ENCODE measurements around the gene CHID1. TPM values are rescaled to one million over a fixed set of nuclear protein-coding genes. Genes with fewer than 3 reads are reported as not detected.

The CHID1 gene
- polyA plus RNA-seq, 3 donors = 103 to 117 (median 110) TPM

DNA sequence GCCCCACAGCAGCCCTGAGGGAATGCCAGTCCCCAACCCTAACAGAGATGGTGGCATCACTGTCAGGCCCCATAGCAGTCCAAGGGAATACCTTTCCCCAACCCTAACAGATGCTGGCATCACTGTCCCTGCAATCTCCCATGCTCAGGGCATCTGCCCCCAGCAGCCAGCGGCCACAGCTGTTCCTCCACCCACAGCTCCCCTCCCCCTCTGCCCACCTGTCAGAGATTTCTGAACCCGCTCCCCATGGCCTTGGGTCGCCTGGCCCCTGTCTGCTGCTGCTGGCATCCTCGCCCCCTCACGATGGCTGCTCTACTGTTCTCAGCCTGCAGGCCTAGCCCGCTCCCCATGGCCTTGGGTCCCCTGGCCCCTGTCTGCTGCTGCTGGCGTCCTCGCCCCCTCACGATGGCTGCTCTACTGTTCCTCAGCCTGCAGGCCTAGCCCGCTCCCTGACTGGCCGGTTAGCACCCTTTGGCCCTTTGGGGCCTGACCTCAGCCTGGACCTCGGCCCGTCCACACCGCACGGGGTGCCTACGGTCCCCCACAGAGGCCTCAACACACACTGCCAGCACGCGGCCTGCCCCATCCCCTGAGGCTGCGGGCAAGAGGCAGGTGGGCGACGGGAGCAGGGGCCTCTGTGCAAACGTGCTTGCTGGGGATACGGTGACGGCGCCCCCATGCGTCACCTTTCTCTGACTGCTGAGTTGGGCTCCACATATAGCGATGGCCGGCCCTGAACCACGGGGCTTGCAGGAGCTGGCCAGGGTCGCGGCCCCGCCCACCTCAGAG lies 20.7 kb downstream of the CHID1 start:
- no peak for DNase-seq (ENCODE audit: low read depth in 3 of 3, low spot score in 2 of 3)

DNA sequence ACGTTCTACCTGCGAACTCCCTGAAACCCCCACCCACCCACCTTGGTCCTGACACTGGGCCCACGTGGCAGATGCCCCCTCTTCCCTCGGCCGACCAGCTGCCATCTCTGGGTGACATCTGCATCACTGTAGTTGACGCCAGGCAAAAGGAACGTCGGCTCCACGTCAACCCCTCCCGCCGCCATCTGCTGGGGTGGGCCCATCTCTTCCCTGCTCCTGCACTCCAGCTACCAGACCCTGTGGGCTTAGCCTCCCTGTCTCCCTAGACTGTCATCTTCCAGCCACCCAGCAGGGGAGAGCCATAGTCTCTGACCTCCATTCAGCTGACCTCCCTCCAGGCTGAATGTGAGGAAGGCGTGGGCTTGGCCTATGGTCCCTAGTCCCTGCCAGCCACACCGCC lies 21.4 kb downstream of the CHID1 start:
- DNase-seq (ENCODE audit: low read depth in 3 of 3, low spot score in 2 of 3) = no peak

DNA sequence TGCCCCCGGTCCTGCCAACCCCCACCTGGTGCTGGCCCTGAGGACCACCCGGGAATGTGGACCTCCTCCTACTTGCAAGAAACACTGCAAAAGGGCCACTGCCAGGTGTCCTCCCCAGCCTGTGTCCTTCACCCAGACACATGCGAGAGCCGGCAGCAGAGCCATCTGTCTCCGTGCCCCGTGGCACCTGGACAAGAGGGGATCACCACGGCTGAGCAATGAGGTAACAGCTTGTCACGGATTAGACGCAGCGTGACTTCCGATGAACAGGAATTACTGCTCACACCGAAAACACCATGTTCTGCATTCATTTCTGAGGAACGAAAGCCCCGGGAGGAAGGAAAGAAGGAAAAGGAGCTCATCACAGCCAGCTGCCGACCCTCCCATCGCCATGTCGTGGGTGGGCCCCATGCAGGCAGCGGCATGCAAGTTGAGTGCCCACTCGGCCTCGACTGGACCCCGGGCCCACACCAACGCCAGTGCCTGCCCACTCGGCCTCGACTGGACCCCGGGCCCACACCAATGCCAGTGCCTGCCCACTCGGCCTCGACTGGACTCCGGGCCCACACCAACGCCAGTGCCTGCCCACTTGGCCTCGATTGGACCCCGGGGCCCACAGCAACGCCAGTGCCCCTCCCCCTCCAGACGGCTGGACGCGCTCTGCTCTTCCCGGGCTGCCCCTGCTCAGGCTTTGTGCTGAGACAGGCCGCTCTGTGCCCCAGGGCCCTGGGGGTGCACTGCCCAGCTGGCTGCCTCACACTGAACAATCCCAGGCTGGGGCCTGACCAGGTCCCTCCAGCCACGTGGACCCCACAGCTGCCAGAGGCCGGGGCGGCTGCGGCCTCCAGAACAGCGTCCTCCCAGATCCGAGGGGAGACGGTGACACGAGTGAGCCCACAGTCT lies 22.0 kb downstream of the CHID1 start:
- no peak for DNase-seq (ENCODE audit: low read depth in 3 of 3, low spot score in 2 of 3)

DNA sequence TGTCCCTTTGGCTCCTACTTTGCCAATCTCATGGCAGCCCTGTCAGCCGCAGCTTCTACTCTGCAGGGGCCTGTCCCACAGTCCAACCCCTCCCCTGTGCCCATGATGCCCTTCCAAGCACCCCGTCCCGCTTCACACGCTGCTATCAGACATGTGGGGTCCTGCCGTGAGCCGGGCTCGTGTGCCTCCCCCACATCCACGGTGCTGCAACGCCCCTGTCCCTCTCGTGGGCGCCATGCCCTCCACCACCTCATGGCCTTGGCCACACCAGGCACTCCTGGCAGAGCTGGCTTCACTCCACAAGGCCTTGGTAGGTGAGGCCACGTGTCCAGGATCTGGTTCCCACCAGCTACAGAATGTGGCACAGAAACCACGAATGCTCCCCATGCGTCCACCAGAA lies 23.0 kb downstream of the CHID1 start:
- DNase-seq (ENCODE audit: low read depth in 3 of 3, low spot score in 2 of 3) = no peak

DNA sequence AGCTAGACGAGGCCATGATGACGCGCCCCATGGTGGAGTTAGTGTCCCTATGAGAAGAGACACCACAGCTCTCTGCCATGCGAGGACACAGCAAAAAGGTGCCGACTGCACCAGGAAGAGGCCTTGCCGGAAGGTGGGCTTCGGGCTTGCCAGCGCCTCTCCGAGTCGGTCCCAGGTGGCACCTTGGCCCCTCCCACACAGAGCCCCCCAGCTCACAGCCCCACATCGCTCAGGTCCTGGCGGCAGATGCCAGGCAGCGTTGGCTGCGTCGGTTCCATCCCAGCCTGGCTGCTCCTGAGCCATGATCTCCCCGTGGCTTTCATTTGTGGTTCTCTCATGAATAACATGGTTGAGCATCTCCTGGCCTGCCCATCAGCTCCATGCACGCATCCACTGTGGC lies 24.0 kb downstream of the CHID1 start:
- no peak for DNase-seq (ENCODE audit: low read depth in 3 of 3, low spot score in 2 of 3)

DNA sequence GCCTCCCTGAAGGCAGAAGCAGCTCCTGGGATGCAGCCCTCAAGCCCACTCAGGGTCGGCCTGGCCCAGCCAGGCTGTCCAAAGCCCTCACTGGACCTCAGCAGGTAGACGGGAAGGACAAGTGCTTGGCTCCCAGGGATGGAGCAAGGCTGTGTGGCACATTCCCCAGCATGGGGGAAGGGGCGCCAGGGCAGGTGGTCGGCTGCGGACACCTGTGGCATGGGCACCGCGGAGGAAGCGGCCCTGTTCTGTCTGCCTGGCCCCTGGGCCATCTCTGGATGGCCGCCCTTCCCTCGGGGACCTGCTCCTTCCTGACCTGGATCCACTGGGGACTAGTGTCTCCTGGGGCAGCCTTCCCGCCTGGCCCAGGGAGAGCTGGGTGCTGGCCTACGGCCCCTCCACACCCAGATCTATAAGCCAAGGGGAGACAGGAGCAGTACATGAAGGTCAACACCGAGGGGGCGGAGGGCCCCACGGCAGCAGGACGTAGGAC lies 26.0 kb downstream of the CHID1 start:
- DNase-seq (ENCODE audit: low read depth in 3 of 3, low spot score in 2 of 3) = no peak

DNA sequence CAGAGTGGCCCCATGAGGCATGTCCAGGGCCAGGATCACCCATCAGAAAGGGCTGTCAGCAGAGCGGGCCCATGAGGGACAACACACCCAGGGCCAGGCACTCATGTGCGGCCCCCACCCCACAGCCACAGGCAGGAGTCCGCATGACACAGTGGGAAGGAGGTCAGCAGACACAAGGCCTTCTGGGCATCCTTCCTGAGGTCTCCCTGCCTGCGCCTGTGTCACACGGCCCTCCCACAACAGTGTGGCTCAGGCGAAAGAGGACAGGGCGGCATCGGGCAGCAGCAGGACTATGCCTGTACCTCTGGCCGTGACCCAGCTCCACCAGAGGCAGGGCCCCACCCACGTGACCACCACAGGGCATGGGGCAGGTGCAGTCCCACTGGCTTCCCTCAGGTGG lies 27.1 kb downstream of the CHID1 start:
- no peak for DNase-seq (ENCODE audit: low read depth in 3 of 3, low spot score in 2 of 3)

DNA sequence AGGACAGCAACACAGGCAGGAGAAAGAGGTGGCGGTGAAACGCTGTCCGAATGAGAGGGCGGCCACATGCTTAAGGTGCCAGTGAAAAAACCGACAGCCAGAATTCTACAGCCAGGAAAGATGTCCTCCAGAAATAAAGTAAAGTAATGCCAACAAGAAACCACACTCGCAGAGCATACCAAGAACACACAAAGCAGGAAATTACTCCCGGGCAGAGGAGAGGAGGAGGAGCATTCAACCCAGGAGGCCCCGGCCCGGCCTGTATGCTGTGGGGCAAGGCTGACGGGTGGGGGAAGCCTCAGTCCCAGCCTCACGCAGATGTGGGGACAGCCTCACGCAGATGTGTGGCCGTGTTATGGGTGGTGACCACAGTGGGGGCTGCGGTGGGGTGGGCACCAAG lies 28.0 kb downstream of the CHID1 start:
- no peak for DNase-seq (ENCODE audit: low read depth in 3 of 3, low spot score in 2 of 3)

DNA sequence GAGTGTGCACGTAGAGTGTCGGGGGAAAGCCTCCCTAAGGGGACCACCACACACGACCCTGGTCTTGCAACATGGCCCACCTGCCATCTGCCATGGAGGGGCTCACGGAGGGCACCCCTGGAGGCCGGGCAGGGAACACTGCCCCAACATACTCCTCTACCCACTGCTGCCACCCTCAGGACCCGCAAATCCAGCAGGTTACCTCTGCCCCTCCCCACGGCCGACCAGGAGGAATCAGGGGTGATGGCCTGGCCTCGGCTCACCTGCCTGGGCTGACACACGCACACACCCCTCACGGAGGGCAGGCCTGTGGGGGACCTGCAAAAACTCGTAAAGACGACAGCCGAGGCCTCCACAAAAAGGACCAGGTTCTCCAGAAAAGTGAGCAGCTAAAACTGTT lies 30.2 kb downstream of the CHID1 start:
- DNase-seq (ENCODE audit: low read depth in 3 of 3, low spot score in 2 of 3) = no peak

DNA sequence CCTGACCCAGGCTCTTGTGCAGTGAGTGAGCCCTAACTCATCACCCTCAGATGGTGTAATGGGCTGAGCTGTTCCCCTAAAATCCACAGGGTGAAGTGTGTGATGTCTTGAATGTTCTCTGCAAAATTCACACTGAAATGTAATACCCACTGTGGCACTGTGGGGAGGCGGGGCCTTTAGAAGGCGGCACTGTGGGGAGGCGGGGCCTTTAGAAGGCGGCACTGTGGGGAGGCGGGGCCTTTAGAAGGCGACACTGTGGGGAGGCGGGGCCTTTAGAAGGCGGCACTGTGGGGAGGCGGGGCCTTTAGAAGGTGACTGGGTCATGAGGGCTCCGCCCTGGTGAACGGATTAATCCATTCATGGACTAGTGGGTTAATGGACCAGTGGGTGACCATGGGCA lies 33.0 kb downstream of the CHID1 start:
- no peak for DNase-seq (ENCODE audit: low read depth in 3 of 3, low spot score in 2 of 3)

DNA sequence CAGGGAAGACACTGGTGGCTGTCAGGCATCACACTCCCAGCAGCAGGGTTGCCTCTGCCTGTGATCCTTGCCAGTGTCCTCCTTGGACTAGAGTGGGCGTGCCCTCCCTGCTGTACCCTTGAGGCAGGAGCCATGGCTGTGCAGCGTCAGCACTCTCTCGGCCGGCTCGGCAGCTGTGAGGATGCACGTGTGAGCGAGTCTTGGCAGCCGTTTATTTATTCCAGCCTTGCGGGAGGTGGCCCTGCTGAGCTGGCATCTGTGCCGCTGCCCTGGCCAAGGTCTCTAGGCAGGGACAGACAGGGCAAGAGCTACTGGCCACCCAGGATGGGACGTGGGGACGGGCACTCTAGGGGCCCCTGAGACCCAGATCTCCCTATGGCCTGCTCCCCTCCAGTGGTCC lies 34.1 kb downstream of the CHID1 start:
- no peak for DNase-seq (ENCODE audit: low read depth in 3 of 3, low spot score in 2 of 3)

DNA sequence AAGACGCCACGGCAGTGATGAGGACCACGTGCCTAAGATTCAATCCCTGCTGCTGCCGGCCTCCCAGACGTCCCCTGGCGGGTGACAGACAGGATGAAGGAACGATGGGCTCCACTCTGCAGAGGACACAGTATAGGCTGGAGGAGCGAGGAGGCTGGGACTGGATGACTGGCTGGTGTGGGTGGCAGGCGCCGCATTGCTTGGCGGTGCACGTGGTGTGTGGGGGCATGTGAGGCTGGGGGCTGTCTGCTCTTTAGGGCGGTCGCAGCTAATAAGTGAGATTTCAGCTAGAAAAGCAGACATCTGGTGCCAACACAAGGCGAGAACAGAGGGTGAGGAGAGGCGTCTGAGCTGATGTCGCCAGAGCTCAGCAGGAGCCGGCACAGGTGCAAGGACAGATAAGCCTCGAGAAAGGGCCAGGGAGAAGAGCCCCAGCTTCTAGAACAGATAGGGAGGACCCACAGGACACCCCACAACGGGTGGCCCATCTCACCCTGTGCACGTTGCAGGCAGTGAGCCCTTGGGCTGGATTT lies 34.8 kb downstream of the CHID1 start:
- DNase-seq (ENCODE audit: low read depth in 3 of 3, low spot score in 2 of 3) = no peak

DNA sequence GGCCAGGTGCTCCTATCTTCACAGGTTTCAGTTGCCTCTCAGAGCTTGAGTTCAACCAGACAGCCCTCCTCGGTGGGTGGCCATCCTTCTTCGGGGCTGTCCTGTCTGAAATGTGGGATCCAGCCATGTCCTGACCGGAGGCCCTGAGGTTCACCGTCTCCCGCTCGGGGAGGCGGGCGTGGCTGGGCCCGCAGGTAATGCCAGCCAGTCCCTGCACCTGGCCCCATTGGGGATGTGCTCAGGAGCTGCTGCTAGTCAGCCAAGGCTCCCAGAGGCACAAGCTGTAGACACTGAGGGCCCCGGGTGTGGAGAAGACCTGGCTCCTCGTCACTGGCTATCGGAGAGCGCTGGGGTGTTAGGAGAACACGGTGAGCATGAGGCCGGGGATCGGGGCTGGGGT lies 35.4 kb downstream of the CHID1 start:
- no peak for DNase-seq (ENCODE audit: low read depth in 3 of 3, low spot score in 2 of 3)

DNA sequence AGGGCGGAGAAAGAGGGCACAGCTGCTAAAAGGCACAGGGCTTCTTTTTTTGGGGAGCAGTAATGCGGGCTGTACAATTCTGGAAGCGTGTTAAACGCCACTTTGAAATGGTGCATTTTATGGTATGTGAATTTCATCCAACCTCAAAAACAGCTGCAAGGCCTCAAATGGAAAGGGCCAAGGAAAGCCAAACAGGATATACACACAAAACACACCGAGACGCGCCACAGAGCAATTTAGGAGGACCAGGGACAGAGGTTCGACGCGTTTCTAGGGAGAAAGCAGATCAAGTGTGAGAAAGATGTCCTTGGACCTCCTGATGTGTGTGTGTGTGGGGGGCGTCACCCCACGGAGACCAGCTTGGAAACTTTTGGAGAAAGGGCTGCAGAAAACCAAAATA lies 36.9 kb downstream of the CHID1 start:
- DNase-seq (ENCODE audit: low read depth in 3 of 3, low spot score in 2 of 3) = no peak

DNA sequence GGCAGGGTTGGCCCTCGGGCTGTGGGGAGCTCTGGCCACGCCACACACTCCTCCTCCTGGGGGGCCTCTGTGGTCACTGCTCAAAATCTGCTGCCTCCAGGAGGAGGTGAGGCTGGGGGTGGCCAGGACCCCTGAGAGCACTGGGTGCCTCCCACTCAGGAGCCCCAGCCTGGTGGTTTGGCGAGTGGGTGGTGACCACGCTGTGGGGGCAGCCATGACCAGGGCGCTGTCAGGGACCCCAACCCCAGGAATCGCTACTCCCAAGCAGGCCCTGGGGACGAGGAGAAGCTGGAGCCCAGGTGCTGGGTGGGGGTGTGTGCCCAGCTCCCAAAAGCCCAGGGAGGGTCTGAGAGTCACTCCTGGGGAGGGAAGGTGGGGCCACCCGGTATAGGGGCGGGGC lies 37.8 kb downstream of the CHID1 start:
- no peak for DNase-seq (ENCODE audit: low read depth in 3 of 3, low spot score in 2 of 3)

DNA sequence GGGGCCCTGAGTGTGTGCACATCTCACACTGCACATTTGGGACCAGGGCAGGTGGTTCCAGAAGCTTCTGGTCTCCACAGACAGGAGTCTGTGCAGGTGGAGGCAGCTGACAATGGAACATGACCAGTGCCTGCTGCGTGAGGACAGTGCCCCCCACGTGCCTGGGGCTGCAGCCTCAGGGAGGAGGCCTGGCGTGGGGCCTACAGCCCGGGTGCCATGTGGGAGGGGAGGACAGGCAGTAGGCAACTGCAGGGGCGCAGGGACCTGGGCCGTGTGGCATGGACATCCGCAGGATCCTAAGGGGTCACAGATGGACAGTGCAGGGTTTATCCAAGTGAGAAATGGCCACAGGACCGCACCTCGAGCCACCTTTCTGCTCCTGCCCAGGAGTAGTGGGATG lies 39.1 kb downstream of the CHID1 start:
- no peak for DNase-seq (ENCODE audit: low read depth in 3 of 3, low spot score in 2 of 3)

DNA sequence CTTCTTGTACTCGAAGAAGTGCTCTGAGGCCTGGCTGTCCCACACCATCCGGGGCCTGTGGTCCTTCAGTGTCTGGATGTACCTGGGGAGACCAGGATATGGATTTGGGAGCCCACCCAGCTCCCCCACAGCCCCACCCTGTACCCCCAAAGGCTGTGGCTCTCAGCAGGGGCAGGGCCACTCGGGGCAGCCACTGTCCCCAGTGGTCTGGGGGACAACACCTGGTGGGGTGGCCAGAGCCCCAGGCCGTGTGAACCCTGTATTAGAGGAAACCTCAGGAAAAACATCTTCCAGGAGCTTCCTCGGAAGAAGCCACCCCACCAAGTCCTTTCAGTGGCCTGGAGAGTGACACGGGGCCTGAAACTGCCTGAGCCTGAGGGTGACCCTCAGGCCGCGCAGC lies 40.2 kb downstream of the CHID1 start:
- no peak for DNase-seq (ENCODE audit: low read depth in 3 of 3, low spot score in 2 of 3)

DNA sequence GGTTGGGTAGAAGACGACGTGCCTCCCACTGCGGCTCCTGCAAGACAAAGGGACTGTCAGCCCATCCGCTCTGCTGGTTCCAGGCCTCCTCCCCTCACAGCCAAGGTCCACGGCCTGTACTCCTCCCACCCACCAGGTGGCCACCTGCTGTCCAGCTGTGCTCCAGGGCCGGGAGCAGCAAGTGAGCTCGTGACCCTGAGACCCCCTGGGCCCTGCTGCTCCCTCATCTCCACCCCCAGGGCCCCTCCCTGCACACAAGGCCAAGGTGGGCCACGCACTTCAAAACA lies 40.5 kb downstream of the CHID1 start:
- no peak for DNase-seq (ENCODE audit: low read depth in 3 of 3, low spot score in 2 of 3)

DNA sequence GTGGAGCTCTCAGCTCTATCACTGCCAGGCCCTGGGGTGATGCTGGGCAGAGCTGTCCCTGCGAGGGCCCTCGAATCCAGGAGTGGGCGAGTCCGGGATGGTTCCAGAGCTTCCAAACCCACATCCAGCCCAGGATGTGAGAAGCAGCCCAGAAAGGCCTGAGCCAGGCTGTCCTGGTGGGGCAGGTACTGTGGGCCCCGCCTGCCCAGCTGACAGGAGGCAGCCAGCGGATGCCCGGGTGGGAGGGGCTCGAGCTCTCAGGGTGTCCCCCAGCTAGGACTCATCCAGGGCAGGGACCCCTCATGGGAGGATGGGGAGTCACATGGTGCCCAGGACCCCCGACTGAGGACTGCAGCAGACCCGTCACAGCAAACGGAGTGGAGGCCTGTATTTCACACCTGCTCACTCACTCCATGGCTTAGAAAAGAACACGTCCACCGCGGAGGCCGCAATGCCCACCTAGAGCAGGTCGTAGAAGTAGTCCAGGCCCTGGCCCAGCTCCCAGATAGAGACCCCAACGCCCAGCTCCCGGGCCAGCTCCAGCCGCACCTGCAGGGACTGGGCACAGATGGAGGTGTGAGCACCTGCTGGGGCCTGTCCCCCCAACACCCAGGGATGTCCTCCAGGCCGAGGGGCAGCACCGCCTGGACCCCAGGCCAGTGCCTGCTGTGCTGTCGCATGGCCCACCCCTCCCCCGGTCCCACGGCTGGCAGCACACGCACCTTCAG lies 41.0 kb downstream of the CHID1 start:
- DNase-seq (ENCODE audit: low read depth in 3 of 3, low spot score in 2 of 3) = no peak

DNA sequence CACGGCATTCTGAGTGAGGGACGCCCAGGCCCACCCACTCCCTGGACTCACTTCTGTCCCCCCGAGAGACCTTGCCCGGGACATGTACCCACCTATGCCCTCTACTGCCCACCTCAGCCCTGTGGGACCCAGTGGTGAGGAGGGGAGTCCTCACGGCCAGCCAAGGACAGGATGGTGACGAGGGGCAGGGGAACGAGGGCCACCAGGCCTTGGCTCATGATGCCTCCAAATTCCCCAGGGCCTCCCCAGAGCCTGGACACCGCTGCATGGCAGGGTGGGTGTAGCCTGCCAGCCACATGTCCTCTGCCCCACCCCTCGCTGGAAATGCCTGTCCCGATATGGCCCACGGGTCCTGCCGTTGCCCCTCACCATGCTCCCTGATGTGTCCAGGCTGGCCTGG lies 41.8 kb downstream of the CHID1 start:
- DNase-seq (ENCODE audit: low read depth in 3 of 3, low spot score in 2 of 3) = no peak

DNA sequence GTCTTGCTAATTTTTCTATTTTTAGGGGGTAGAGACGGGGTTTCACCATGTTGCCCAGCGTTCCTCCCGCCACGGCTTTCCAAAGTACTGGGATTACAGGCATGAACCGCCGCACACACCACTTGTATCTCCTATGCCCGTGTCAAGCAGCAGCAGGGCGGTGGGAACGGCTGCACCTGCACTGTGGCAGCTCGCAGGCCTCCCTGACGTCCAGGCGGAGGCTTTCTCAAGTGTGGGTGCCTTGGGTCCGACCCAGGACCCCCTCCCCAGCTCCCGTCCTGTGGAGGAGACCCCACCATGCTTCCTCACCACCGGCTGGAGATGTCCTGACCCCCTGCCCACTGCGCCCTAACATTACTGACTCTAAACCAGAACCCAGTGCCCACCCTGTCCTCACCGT lies 42.2 kb downstream of the CHID1 start:
- DNase-seq (ENCODE audit: low read depth in 3 of 3, low spot score in 2 of 3) = no peak

Measured in right renal cortex interstitium (tissue), 3 donors.